ENCODE results near the gene ADRA2C.

The ADRA2C gene

DNA sequence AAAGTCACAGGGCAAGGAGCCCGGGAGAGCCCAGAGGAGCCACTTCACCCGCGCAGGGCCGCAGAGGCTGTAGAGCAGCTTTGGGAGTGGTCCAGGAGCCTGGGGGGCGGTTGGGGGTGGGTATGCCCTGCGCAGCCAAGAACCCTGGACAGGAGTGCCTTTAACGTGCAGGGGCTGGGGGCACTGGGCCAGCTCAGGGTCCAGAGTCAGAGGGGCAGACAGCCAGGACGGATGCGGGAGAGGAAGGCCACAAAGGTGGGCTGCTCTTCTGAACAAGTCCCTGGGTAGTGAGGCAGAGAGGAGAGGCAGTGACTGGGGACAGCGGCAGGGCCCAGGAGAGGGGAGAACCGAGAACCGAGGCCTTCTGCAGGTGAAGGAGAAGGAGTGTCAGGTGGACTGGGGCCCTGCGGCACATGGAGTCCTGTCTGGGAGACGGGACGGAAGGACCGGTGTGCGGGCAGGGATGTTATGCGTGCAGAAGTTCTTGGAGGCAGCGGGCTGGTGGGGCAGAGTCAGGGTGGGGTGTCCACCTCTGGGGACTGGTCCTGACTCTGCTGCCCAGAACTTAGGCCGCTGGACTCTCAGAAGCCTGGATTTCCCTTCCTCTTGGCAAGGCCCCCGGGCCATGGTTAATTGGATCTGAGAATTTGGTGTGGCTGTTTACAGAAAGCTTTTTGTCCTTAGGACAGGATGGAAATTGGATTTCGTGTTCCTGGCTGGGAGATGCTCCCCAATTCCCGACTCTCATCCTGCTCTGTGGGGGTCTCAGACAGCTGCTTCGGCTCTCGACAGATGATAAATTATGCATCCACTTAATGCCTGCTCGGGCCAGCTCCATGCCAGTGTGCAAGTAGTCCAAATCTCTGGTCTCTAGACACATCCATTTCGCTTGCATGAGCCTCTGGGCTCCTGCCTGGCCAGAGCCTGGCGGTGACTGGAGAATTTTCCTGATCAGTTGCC is 31.9 kb downstream of the ADRA2C start:
- no peak for DNase-seq (ENCODE audit: low read depth)

DNA sequence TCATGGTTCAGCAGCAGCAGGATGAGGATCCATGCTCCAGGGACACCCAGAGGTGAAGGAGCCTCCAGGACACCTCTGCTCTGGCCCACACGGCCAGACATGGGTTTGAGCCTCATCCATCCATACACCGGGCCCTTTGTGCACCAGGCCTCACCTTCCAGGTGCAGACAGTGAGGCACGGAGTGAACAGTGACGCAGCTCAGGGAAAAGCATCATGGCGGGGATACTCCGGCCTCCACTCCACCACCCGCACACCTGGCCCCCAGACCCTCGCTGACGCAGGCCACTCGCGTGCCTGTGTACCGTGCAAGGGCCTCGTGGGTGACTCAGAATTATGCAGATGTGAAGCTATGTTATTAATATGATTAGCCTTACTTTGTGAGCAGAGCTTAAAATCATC is 33.3 kb downstream of the ADRA2C start:
- DNase-seq (ENCODE audit: low read depth), result no peak

DNA sequence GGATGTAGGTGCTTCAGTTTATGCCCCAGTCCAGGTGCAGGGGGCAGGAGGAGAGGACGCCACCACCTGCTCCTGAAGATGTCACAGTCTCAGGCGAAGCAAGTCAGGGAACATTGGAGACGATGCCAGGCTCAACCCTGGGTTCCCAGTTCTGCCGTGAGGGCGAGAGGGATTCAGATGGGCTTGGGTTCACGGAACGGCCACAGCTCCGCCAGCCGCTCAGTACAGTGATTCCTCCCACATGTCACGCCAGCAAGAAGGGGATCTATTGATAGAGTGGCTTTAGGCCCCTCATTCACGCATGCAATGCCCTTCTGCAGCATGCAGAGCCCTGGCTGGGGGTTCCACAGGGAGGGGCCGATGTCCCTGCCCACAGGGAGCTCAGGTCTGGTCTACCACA is 34.2 kb downstream of the ADRA2C start:
- DNase-seq (ENCODE audit: low read depth), result no peak

DNA sequence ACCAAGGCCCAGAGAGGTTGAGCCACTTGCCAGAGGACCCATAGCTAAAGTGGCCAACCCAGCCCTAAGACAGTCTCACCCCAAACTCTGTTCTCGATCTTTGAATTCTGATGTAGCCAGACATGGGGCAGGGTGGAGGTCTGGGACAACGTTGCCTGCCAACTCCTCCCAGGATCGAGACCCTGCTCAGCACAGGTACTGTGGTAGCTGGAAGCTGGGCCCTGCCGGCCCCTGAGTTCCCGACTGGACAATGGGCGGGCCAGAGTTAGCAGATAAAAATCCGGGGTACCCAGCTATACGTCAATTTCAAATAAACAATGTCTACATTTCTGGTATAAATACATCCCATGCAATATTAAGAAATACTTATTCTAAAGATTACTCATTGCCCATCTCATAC is 35.3 kb downstream of the ADRA2C start:
- no peak for DNase-seq (ENCODE audit: low read depth)

DNA sequence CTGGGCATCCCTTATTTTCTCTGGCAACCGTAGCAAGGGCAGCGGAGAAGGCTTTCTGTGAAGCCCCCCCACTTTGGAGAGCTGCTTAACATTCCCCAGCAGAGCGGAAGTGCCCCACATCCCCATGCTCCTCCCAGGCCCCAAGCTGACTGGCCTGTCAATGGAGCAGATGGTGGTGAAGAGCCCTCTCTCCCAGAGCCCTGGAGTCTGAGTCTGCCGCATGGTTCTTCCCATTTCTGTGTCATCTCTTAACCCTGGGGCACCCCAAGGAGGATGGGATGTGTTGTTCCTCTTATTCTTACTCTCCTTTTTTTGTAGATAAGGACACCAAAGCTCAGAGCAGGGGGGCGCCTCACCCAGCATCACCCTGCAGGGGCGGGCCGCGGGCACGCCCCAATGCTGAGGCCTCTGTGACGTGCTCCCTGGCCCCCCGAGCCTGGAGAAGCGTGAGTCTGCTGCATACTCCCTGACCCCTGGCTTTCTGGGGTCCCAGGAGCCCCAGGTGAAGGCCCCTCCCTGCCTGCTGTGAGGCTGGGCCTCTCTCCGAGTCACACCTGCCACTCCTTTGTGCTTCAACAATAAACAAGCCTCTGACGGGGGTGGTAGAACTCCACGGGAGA is 35.9 kb downstream of the ADRA2C start:
- DNase-seq (ENCODE audit: low read depth), result no peak

DNA sequence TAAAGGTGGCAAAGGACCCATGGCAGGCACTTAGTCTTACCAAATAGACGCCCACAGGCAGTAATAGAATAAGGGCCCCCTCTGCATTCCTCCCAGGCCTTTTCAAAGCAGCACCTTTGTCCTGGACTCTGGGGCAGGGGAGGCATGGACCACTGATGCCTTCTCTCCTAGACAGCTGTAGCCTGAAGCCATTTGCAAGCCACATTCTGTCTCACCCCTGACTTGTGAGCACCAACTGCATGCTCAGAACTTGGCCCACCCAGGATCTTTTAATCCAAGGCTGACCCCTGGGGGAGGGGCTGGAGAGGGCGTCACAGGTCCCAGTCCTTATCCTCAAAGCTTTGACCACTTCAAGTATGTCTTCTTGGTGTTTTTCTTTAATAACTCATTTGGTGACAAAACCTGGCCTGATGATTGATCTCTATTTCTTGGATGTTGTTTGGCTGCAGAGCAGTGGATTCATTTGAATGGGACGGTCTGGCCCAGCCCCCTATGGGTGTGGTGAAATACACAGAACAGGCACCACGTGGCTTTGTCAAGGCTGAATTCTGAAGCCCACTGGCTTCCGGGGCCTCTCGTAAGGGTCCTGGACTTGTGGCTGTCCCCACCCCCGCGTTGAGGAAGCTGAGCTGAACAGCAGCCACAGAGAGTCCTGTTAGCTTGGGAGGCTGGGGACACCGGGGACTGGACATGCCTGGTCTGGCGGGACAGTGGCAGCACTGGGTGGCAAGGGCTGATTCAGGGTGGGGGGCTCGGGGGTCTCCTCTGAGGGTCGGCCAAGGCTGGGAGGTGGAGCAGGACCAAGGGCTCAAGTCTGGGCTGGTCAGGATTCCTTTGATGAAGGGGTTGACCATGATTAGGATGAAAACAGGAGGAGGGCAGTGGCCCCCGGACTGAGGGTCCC is 36.6 kb downstream of the ADRA2C start:
- DNase-seq (ENCODE audit: low read depth), result no peak

DNA sequence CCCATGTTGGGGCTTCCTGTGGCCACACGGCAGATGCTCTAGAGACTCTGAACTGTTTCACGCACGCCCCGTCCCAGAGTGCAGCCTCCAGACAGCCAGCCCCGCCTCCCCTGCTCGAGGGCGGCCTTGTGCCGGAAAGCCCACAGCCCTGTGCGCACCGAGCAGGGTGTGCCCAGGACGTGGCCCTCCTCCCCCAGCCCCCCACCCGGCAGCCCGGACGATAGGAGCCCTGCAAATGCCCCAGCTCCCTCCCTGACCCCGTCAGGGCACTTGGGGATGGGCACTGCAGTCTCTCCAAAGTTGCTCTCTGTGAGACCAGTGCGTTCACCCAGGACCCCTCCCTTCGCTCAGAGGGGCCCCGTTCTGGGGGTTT is 37.3 kb downstream of the ADRA2C start:
- DNase-seq (ENCODE audit: low read depth), result no peak

DNA sequence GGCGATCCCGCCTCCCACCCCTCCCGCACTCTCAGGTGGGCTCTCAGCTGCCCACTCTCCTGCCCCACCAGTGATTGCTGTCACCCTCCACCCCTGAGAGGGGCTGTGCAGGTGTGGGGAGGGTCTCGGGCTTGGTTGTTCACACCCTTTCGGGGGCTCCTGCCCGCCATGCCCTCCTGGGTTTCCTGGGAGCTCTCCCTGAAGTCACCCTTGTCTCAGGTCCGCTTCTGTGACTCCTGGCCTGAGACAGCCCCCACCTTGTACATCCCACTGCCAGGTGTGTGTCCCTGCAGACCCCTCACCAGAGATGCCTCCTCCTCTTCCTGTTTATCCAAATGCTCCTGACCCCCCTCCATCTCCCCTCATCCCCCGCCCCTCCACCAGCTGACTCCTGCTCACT is 37.8 kb downstream of the ADRA2C start:
- DNase-seq (ENCODE audit: low read depth), result no peak

DNA sequence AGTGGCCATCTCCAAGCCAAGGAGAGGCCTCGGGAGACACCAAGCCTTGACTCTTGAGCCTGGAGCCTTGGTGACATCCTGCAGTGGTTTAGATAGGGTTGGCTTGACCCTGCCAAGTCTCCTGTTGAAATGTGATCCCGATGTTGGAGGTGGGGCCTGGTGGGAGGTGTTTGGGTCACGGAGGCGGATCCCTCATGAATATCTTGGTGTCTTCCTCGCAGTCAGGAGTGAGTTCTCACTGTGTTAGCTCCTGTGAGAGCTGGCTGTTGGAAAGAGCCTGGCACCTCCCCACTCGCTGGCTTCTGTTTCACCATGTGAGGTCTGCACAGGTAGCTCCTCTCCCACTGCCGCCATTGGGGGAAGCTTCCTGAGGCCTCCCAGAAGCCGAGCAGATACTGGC is 38.8 kb downstream of the ADRA2C start:
- DNase-seq (ENCODE audit: low read depth), result no peak

DNA sequence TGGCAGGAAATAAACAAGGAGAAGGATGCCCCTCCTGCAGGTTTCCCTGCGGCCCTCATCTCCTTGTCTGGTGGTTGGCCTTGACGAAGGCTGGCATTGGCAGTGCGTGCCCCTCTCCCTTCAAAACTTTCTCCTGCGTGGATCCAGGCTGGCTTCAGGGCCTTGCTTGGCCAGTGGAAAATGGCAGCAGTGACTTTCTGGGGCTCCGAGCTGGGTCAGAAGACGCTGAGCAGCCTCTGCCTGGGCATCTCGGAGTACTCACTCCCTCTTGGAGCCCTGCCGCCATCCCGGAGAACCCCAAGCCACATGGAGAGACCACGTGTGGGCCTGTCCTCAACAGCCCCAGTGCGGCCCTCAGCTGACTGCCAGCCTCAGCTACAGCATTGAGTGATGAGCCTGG is 39.5 kb downstream of the ADRA2C start:
- DNase-seq (ENCODE audit: low read depth), result no peak

DNA sequence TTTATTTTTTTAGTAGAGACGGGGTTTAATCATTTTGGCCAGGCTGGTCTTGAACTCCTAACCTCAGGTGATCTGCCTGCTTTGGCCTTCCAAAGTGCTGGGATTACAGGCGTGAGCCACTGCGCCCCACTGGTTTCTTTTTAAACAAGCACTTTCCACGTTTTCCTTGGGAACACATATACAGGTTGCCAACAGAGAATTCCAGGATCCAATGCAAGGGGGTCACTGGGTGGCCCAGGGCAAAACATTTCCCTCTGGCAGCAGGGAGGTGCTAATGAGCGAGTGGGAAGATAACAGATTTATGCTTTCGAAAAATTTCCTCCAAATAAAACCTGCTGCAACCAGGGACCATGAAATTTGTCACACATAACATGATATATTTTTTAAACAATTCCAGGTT is 41.1 kb downstream of the ADRA2C start:
- no peak for DNase-seq (ENCODE audit: low read depth)

DNA sequence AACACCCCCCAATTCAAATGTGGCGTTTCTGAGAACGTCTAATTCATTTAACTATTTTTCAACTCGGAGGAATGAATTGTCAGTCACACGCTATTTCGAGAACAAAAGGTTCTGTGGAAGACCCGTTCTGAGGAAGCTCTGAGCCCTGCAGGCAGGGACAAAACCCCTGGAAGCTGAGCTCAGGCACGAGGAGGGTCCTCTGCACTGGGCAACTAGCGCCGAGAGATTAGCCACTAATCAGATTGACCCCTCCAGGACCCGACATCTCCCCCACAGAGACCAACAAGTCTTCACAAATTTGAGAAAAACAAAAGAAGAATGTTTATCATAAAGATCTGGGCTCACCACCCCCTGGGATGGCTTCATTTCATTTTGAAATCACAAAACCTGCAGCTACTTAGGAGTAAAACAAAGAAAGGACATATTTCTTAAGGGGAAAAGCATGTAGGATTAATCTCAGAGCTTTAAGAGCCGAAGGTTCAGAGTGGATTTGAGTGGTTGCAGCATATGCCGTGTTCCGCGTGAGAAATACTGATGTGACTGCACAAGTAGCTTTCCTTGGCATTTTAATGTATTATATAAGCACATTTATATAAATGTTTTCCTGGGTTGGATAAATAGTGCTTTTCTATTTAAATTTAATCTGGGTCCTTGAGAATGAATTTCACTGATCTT is 41.8 kb downstream of the ADRA2C start:
- no peak for DNase-seq (ENCODE audit: low read depth)

DNA sequence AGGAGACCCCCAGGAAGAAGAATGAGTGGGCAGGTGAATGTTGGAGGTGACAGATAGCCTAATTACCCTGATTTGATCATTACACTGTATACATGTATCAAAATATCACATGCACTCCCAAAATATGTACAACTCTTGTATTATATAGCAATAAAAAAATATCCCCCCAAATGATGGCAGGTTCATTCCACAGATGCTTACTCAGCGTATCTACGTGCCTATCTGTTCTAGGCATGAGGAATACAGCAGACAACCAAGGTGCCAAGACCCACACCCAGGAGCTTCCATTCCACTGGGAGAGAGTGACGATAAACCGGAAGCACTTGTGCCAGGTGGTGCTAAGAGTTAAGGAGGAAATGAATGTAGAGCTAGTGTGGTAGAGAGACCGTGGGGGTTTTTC is 42.4 kb downstream of the ADRA2C start:
- no peak for DNase-seq (ENCODE audit: low read depth)

DNA sequence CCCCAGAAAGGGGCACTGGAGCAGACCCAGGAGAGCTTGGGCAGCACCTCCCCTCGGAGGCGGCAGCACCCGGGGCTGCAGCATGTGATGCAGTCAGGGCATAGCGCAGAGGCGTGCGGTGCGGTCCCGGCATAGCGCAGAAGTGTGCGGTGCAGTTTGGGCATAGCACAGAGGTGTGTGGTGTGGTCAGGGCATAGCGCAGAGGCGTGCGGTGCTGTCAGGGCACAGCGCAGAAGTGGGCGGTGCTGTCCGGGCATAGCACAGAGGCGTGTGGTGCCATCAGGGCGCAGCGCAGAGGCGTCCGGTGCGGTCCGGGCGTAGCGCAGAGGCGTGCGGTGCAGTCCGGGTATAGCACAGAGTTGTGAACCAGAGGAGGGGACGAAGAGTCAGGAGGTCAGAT is 42.8 kb downstream of the ADRA2C start:
- DNase-seq (ENCODE audit: low read depth), result no peak

DNA sequence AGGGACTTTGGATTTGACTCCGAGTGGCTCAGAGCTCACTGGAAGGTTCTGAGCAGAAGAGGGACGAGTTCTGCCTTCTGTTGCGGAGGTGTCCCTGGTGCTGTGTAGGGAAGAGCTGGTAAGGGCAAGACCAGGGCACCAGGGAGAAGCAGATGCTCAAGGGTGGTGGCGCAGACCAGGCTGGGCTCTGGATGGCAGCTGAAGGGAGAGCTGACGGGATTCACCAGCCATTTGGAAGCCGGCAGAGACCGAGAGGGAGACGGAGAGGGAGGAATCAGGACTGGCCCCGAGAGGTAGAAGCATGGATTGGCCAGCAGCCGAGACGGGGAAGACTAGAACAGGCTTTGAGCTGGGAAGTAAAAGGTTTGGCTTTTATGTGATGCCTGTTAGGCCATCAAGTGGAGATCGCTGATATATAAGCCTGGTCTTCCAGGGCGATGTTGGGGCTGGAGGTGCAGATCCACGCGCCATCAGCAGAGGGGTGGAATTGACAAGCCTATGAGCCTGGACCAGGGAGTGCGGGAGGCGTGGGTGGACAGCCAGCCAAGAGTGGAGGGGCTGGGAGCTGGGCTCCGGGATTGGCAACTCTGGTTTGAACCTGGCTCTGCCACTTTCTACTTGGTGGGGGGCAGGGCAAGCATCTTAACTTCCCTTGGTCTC is 43.4 kb downstream of the ADRA2C start:
- DNase-seq (ENCODE audit: low read depth), result no peak

DNA sequence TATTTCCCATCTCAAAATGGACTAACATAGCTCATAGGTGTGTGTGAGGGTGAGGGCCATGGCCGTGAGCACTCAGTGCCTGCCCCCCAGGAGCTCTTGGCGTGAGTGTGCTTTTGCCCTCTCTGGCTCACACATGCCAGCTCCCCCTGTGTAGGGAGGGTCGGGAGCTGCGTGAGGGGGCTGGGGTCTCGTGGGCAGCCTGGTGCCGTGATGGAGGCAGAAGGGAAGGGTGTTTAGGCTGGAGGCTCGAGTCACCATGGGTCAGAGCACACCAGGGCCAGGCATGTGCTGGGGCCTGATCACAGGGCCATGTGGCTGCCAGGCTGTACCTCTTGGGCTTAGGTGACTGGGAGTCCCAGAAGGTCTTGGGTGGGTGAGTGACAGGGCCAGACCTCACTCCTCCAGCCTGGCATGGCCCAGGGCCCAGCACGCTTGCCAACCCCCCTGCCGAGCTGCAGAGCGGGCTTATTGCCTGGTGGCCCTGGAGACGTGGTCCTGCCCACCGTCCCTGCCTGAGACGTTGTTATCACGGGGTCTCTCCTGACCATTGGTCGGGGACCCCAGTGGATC is 44.0 kb downstream of the ADRA2C start:
- DNase-seq (ENCODE audit: low read depth), result no peak

DNA sequence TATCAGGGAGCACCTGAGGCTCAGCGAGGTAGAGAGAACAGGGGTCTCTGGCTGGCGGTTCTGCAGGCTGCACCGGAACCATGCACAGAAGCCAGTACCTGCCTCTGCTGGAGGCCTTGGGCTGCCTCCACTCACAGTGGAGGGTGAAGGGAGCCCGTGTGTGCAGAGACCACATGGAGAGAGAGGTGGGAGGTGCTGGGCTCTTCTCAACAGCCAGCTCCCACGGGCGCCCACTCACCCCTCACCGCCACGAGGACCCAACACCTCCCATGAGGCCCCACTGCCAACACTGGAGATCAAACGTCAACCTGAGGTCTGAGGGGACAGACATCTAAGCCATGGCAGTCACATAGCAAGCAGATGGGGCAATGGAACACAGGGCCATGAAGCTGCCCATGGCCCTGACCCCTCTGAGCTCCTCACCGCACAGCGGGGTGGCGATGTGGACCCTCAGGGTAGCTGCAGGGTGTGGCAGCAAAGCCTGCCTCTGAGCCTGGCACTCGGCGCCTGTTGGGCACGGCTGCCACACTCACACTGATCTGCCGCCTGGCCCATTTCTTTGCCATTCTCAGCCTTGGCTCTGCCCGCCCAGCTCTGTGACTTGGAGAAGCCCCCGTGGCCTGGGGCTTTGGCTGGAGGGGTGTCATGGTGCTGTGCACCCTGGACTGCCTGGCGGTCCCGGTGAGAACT is 44.8 kb downstream of the ADRA2C start:
- no peak for DNase-seq (ENCODE audit: low read depth)

DNA sequence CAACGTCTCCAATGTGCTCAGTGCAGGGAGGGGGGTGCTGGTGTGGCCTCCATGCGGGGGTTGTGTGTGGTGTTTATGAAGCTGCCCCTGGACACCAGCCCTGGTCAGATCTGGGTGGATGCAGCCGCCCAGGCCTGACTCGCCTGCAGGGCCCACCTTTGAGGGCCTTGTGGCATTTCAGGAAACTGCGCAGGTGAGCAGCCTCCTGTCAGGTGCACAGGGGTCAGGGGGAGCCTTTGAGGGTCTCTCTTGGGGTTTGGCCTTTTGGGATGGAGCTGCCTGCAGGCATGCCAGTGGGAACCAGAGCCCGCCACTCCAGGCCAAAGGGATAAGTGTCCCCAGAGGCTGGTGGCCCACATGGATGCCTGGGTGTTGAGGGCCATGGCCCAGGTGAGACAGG is 45.4 kb downstream of the ADRA2C start:
- DNase-seq (ENCODE audit: low read depth), result no peak

DNA sequence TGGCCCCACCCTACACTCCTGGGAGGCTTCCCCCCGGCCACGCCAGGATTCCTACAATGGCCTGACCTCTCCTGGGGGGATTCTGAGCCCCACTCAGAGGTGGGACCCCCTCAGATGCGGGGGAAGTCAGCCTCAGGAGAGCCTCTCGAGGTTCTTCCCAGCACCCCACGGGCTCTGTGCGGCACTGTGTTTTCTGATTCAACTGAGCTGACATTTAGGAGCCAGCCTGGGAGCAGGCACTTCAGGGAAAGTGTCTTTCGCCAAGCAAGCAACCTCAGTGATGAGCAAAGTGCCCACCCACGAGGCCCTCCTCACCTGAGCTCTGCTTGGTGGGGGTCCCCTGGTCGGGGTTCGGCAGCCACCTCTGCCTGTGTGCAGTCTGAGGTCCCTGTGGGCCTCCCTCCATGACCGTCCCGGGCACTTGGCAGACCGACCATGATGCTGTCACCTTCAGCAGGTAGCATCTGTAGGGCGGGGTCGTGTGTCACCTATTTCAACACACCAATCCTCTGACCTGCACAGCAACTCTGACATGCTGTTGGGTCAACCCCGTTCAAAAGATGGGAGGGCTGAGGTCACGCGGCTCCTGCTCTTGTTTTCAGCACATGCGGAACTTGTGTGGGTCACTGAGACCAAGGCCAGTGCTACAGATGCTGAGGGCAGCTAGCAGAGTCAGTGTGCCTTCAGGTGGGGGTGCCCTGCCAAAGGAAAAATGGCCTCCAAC is 46.2 kb downstream of the ADRA2C start:
- no peak for DNase-seq (ENCODE audit: low read depth)

Measured in GM04503 (cell line).